OCI-LY7 (cell line): Measurements from ENCODE around the gene DSTYK.

Experiments
- CTCF ChIP-seq: fragments of 200-600 bp; sonication (generic); conservative IDR thresholded peaks from 2 replicates; pipeline ENCODE4 v1.5.1; 2014; ENCODE audit warnings: mild to moderate bottlenecking, antibody characterized with exemption, low read length, moderate library complexity, mixed read lengths
- EZH2phosphoT487 ChIP-seq: fragments of 200-600 bp; sonication (generic); IDR thresholded peaks from 2 replicates; pipeline ENCODE4 v1.6.1; 2018; ENCODE audit warnings: low read depth, borderline replicate concordance, mild to moderate bottlenecking, mixed run types, antibody characterized with exemption, low read length, moderate library complexity, mixed read lengths

- TF ChIP-seq CTCF, result no peak
- no peak for TF ChIP-seq EZH2phosphoT487
Observed at GRCh38 chr1:205214756-205215155, 3.3 kb upstream of the DSTYK start.
